HG03103 (cell line): ENCODE data around the gene ROR1.

Experiments
- ATAC-seq: cut with Tn5 transposase; IDR thresholded peaks from one replicate; pipeline ENCODE4 v1.9.1; 2021; ENCODE audit warnings: low read depth; ENCODE audit not compliant: unreplicated experiment

Gene ROR1

GRCh38 chr1:64150729-64151230, 377.0 kb downstream of the ROR1 start:
- ATAC-seq: no peak

- no peak for ATAC-seq
Measured at GRCh38 chr1:64155278-64155677, 381.5 kb downstream of the ROR1 start.

GRCh38 chr1:64161357-64161941, 387.6 kb downstream of the ROR1 start:
- ATAC-seq: no peak

GRCh38 chr1:64162151-64162550, 388.3 kb downstream of the ROR1 start:
- no peak for ATAC-seq

GRCh38 chr1:64162804-64163203, 389.0 kb downstream of the ROR1 start:
- ATAC-seq: no peak

GRCh38 chr1:64163431-64163830, 389.6 kb downstream of the ROR1 start:
- ATAC-seq: no peak

- ATAC-seq: no peak
Measured at GRCh38 chr1:64163970-64164369, 390.2 kb downstream of the ROR1 start.

- ATAC-seq: no peak
Measured at GRCh38 chr1:64166629-64167028, 392.8 kb downstream of the ROR1 start.

GRCh38 chr1:64167176-64167575, 393.4 kb downstream of the ROR1 start:
- no peak for ATAC-seq

GRCh38 chr1:64171246-64171645, 397.4 kb downstream of the ROR1 start:
- no peak for ATAC-seq

- no peak for ATAC-seq
Measured at GRCh38 chr1:64171797-64172281, 398.0 kb downstream of the ROR1 start.

- ATAC-seq: no peak
Measured at GRCh38 chr1:64172458-64172983, 398.7 kb downstream of the ROR1 start.

- ATAC-seq: no peak
Measured at GRCh38 chr1:64173336-64173940, 399.6 kb downstream of the ROR1 start.

- no peak for ATAC-seq
Measured at GRCh38 chr1:64175639-64176038, 401.8 kb downstream of the ROR1 start.

GRCh38 chr1:64176659-64177058, 402.8 kb downstream of the ROR1 start:
- no peak for ATAC-seq

- no peak for ATAC-seq
Measured at GRCh38 chr1:64179588-64179987, 405.8 kb downstream of the ROR1 start.

GRCh38 chr1:64182207-64182606, 408.4 kb downstream of the ROR1 start:
- ATAC-seq: no peak

GRCh38 chr1:64183395-64184002, 409.7 kb downstream of the ROR1 start:
- no peak for ATAC-seq

- ATAC-seq: no peak
Measured at GRCh38 chr1:64184003-64184440, 410.2 kb downstream of the ROR1 start.

GRCh38 chr1:64186138-64186897, 412.5 kb downstream of the ROR1 start:
- ATAC-seq: no peak

- ATAC-seq: no peak
Measured at GRCh38 chr1:64186898-64187280, 413.1 kb downstream of the ROR1 start.
